Peyer's patch (tissue), 4 donors: Measurements from ENCODE around the gene CRKL. TPM values are rescaled to one million over a fixed set of nuclear protein-coding genes. Genes with fewer than 3 reads are reported as not detected.

Experiments
- DNase-seq, 3 donors: peaks; one replicate each; pipeline ENCODE4 v3.0.0-alpha.2; 2017 to 2019
- H3K27ac ChIP-seq, 4 donors: fragments of 200-600 bp; sonication (generic); one replicate each; pipeline ENCODE4 v1.5.1; 2016 to 2019
- H3K27me3 ChIP-seq, 2 donors: fragments of 200-600 bp; sonication (generic); one replicate each; pipeline ENCODE4 v1.5.1; 2019
- H3K36me3 ChIP-seq, 3 donors: fragments of 200-600 bp; sonication (generic); one replicate each; pipeline ENCODE4 v1.5.1; 2016 to 2019
- H3K4me1 ChIP-seq, 4 donors: fragments of 200-600 bp; sonication (generic); one replicate each; pipeline ENCODE4 v1.5.1; 2016 to 2019
- H3K4me3 ChIP-seq, 4 donors: fragments of 200-600 bp; sonication (generic); 1 replicate in 3 of 4; 2 replicates in 1 of 4; pipeline ENCODE4 v1.5.1; 2016 to 2019; ENCODE audit warnings: mild to moderate bottlenecking in 1 of 4
- H3K9me3 ChIP-seq, 4 donors: fragments of 200-600 bp; sonication (generic); one replicate each; pipeline ENCODE4 v1.5.1; 2016 to 2019; ENCODE audit warnings: mild to moderate bottlenecking in 1 of 4
- CTCF ChIP-seq, 6 experiments: fragments of 450-650 bp in 4 of 6; fragments of 200-600 bp in 2 of 6; sonication (generic) in 1 of 6; IDR thresholded peaks; one replicate each; pipeline ENCODE4 v1.5.1; 2017 to 2019; ENCODE audit warnings: antibody characterized with exemption in 6 of 6, mild to moderate bottlenecking in 3 of 6, moderate library complexity in 1 of 6
- POLR2A ChIP-seq, 2 donors: fragments of 450-650 bp; IDR thresholded peaks; one replicate each; pipeline ENCODE4 v1.5.1; 2017; ENCODE audit warnings: antibody characterized with exemption in 2 of 2, mild to moderate bottlenecking in 2 of 2, moderate library complexity in 2 of 2
- total RNA-seq, 4 donors: library from RNA; depleted of rRNA; stranded (reverse); fragments of >200 nt; gene quantifications; one replicate each; pipeline ENCODE4 v1.1.0, GENCODE V29; 2016

Gene CRKL
- total RNA-seq, 4 donors from 2014 or later: 39.6 to 58.8 (median 58.2) TPM

GRCh38 chr22:20996598-20997535, 79.7 kb downstream of the CRKL start:
- Histone ChIP-seq H3K4me3 (no peak overlapping the region), H3K27ac (no peak overlapping the region), H3K36me3 (peaks cover 0 to 65% (median 0%) of the 10 kb centered on the region in 3 donors), H3K9me3 (no peaks in the 10 kb centered on the region), H3K27me3 (no peaks in the 10 kb centered on the region), H3K4me1 (peaks cover 0 to 18% (median 13%) of the 10 kb centered on the region in 4 donors)
- TF ChIP-seq CTCF (IDR thresholded peaks at IDR 0.05) (no peak), POLR2A (IDR thresholded peaks at IDR 0.05) (no peak)
- DNase-seq: no peak

GRCh38 chr22:20997536-20998257, 80.5 kb downstream of the CRKL start:
- H3K4me3 ChIP-seq: no peak overlapping the region
- no peaks in the 10 kb centered on the region for H3K9me3 ChIP-seq
- H3K27me3 ChIP-seq: no peaks in the 10 kb centered on the region
- TF ChIP-seq CTCF (IDR thresholded peaks at IDR 0.05) (no peak), POLR2A (IDR thresholded peaks at IDR 0.05) (no peak)
- no peak overlapping the region for H3K27ac ChIP-seq
- H3K4me1 ChIP-seq: peaks cover 0 to 18% (median 14%) of the 10 kb centered on the region in 4 donors
- H3K36me3 ChIP-seq: peaks cover 0 to 57% (median 0%) of the 10 kb centered on the region in 3 donors
- DNase-seq: no peak

DNA sequence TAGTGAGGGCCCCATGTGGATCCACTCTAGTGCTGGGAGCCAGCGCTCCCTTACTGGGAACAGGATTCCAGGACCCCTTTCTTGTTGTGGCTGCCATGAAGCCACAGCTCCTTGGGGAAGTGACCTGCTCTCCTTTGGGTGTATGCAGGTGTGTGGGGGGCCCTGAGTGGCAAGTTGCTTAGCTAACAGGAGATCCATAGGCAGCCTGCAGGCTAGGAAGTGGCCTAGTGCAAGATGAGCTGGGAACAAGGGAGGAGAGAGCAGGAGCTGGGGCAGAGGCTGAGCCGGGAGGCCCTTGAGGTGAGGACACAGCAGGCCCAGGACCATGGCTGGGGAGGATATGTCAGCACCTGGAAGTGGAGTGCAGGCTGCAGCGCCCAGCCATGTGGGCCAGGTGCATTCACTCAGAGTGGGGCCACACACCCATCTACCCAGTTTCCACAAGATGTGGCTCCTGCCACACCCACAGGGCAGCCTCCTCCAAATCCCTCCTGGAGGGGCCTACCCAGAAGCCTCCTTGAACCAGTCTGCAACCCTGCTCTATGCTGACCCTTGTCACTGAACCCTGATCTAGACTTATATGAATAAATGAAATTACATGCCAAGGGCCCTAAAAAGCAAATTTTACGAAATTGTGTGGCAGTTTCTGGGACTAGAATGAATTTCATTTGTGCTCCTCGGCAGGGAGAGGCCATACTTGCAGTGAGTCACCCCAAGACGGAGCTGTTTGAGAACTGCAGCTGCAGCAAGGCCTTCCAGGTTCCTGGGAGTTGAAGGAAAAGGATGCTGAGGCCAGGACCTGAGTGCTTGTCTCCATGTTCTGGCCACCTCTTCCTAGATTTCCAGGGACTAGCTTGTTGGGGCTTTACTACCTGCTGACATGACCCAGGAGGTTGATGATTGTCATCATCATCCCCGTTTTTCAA, 81.5 kb downstream of the CRKL start:
- Histone ChIP-seq H3K27ac (no peak overlapping the region), H3K9me3 (no peaks in the 10 kb centered on the region), H3K4me1 (peaks cover 0 to 28% (median 23%) of the 10 kb centered on the region in 4 donors), H3K36me3 (peaks cover 0 to 47% (median 0%) of the 10 kb centered on the region in 3 donors), H3K4me3 (no peak overlapping the region), H3K27me3 (no peaks in the 10 kb centered on the region)
- TF ChIP-seq CTCF (IDR thresholded peaks at IDR 0.05): no peak
- no peak for TF ChIP-seq POLR2A (IDR thresholded peaks at IDR 0.05)
- no peak for DNase-seq

DNA sequence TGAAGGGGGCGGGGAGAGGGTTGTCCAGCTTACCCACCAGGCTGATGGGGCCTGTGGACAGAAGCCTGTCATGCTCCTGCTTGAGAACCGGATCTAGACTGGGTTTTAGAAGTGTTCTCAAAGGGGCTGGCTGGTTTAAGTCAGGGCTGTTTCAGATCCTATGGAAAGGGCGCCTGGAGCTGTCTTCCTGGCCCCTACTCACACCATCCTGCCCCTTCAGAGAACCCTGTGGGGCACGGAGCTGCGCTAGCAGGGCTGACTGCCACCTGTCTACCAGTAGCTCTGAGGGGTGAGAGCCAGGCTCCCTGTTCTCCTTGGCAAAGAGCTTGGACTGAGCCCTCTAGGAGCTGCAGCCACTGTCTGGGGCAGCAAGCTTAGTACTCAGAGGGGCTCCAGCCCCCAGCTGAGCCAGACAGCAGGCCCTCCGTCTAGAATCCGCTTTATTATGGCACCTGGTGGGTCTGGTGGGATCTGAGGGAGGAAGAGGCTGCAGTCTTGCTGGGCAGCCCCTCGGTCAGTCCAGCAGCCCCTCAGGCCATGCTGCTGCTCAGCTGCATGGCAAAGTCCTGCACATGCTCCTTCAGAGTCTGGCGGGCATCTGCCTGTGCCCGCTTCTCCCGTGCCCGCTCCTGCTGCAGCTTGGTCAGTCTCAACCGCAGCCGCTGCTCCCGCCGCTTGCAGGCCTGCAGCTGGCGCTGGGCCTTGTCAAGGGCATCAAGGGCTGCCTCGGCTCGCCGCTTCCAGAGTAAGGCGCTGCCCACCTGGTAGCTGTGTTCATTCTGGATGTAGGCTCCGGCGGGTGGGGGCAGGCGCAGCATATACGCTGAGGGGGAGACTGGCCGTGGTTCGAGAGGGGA, 82.4 kb downstream of the CRKL start:
- DNase-seq: no peak
- Histone ChIP-seq H3K27ac (no peak overlapping the region), H3K4me3 (no peak overlapping the region), H3K9me3 (no peaks in the 10 kb centered on the region), H3K27me3 (no peaks in the 10 kb centered on the region), H3K36me3 (peaks cover 0 to 38% (median 0%) of the 10 kb centered on the region in 3 donors), H3K4me1 (peaks cover 0 to 32% (median 23%) of the 10 kb centered on the region in 4 donors)
- TF ChIP-seq CTCF (IDR thresholded peaks at IDR 0.05) (no peak), POLR2A (IDR thresholded peaks at IDR 0.05) (no peak)
